Endodermal cell (in vitro differentiated cells): ENCODE results near the gene EPC2. TPM values are rescaled to one million over a fixed set of nuclear protein-coding genes. Genes with fewer than 3 reads are reported as not detected.
"Not testable (repeated sequence)": the region's sequence is repeated elsewhere in the genome, so short reads cannot be mapped to it uniquely, and the experiment has no call there.

Experiments
- DNase-seq: peaks from one replicate; pipeline ENCODE4 v3.0.0-alpha.2; 2017
- H3K27ac ChIP-seq: 2 replicates; pipeline ENCODE4 v1.5.1; 2013; ENCODE audit warnings: mild to moderate bottlenecking, low read depth, low read length, moderate library complexity
- H3K27me3 ChIP-seq: 2 replicates; pipeline ENCODE4 v1.6.1; 2013; ENCODE audit warnings: mild to moderate bottlenecking, low read length, moderate library complexity; ENCODE audit not compliant: insufficient read depth, control insufficient read depth, poor library complexity, severe bottlenecking
- H3K36me3 ChIP-seq: 2 replicates; pipeline ENCODE4 v1.7.0; 2013; ENCODE audit warnings: mild to moderate bottlenecking, low read length, moderate library complexity; ENCODE audit not compliant: control insufficient read depth, insufficient read depth
- H3K4me1 ChIP-seq: one replicate; pipeline ENCODE4 v1.7.0; 2013; ENCODE audit warnings: low read length; ENCODE audit not compliant: control insufficient read depth, insufficient read depth
- H3K4me3 ChIP-seq: 2 replicates; pipeline ENCODE4 v1.5.1; 2013; ENCODE audit warnings: mild to moderate bottlenecking, low read length, moderate library complexity
- H3K9ac ChIP-seq: 2 replicates; pipeline ENCODE4 v1.6.1; 2013; ENCODE audit warnings: mild to moderate bottlenecking, low read length, moderate library complexity; ENCODE audit not compliant: poor library complexity, severe bottlenecking; ENCODE audit errors: extremely low read depth
- H3K9me3 ChIP-seq: 2 replicates; pipeline ENCODE4 v1.6.1; 2013; ENCODE audit warnings: mild to moderate bottlenecking, low read length, moderate library complexity; ENCODE audit not compliant: control insufficient read depth
- H3K27ac Mint-ChIP-seq: 2 replicates; pipeline ENCODE4 v1.8.0; 2020; ENCODE audit warnings: mixed read lengths
- H3K27me3 Mint-ChIP-seq: 2 replicates; pipeline ENCODE4 v1.8.0; 2021; ENCODE audit warnings: mild to moderate bottlenecking, mixed read lengths; ENCODE audit not compliant: insufficient read depth
- H3K36me3 Mint-ChIP-seq: 2 replicates; pipeline ENCODE4 v1.8.0; 2020; ENCODE audit warnings: low read depth, mixed read lengths
- H3K4me1 Mint-ChIP-seq: 2 replicates; pipeline ENCODE4 v1.8.0; 2020; ENCODE audit warnings: mixed read lengths
- H3K4me3 Mint-ChIP-seq: 2 replicates; pipeline ENCODE4 v1.8.0; 2020; ENCODE audit warnings: mild to moderate bottlenecking, moderate library complexity, mixed read lengths
- H3K9me3 Mint-ChIP-seq: 2 replicates; pipeline ENCODE4 v1.8.0; 2020; ENCODE audit warnings: mild to moderate bottlenecking, mixed read lengths
- CTCF ChIP-seq: fragments of 200-600 bp; sonication (generic); conservative IDR thresholded peaks from 2 replicates; pipeline ENCODE4 v1.5.0; 2021; ENCODE audit warnings: antibody characterized with exemption, mild to moderate bottlenecking
- WGBS, 2 experiments: methylation state at CpG; one replicate each; pipeline versions ENCODE4 v1.1.5 to v1.1.7; 2013; ENCODE audit warnings: missing lambda C conversion rate in 2 of 2, mixed read lengths in 1 of 2; ENCODE audit not compliant: insufficient coverage in 1 of 2, insufficient read length in 1 of 2; 5-methylcytosine and 5-hydroxymethylcytosine counted together
- total RNA-seq, 2 donors: library from RNA; stranded (reverse); fragmentation: NEBNext Ultra II Directional in 1 of 2; extraction: Animal tissue kit (Norgen Biotek cat#: 25700) in 1 of 2; gene quantifications; 2 replicates in 1 of 2; 3 replicates in 1 of 2; pipeline ENCODE4 v1.2.1, GENCODE V29; 2021

The EPC2 gene
- total RNA-seq, 2 donors from 2014 or later: 23.0 to 32.0 TPM

GRCh38 chr2:148675708-148676107 is 31.2 kb downstream of the EPC2 start:
- DNase-seq: no peak
- H3K4me1 ChIP-seq: no peaks in the 10 kb centered on the region
- Mint-ChIP-seq H3K4me1 (peaks cover 27% of the 10 kb centered on the region), H3K27me3 (no peaks in the 10 kb centered on the region), H3K27ac (no peak overlapping the region), H3K9me3 (peaks cover 4% of the 10 kb centered on the region), H3K4me3 (no peak overlapping the region), H3K36me3 (peaks cover 8% of the 10 kb centered on the region)
- no peaks in the 10 kb centered on the region for H3K27me3 ChIP-seq
- peaks cover 3% of the 10 kb centered on the region for H3K9me3 ChIP-seq
- H3K9ac ChIP-seq: no peak overlapping the region
- no peak overlapping the region for H3K4me3 ChIP-seq
- no peaks in the 10 kb centered on the region for H3K36me3 ChIP-seq
- no peak for TF ChIP-seq CTCF
- 70 to 80% methylated on average over 2 to 4 of the region's 4 CpGs for WGBS, 2 experiments
- H3K27ac ChIP-seq: no peak overlapping the region

- WGBS, 2 experiments: 92 to 95% methylated on average over 15 to 30 of the region's 31 CpGs
- not testable (repeated sequence) for H3K36me3 ChIP-seq, H3K9me3 Mint-ChIP-seq, H3K27ac ChIP-seq, H3K27me3 Mint-ChIP-seq, H3K36me3 Mint-ChIP-seq, H3K9me3 ChIP-seq, H3K27ac Mint-ChIP-seq, H3K4me3 ChIP-seq, H3K9ac ChIP-seq, H3K27me3 ChIP-seq, H3K4me3 Mint-ChIP-seq, H3K4me1 ChIP-seq, DNase-seq
- H3K4me1 Mint-ChIP-seq: peaks cover 24% of the 10 kb centered on the region
Measured at GRCh38 chr2:148678302-148679179, 34.0 kb downstream of the EPC2 start.

GRCh38 chr2:148680462-148680861 is 35.9 kb downstream of the EPC2 start:
- Histone ChIP-seq H3K4me1 (no peaks in the 10 kb centered on the region), H3K27me3 (no peaks in the 10 kb centered on the region), H3K9me3 (peaks cover 3% of the 10 kb centered on the region), H3K4me3 (no peak overlapping the region), H3K9ac (no peak overlapping the region), H3K27ac (no peak overlapping the region), H3K36me3 (no peaks in the 10 kb centered on the region)
- H3K27ac Mint-ChIP-seq: no peak overlapping the region
- peaks cover 6% of the 10 kb centered on the region for H3K9me3 Mint-ChIP-seq
- WGBS, 2 experiments: 92 to 98% methylated on average over 3 of the region's 3 CpGs
- DNase-seq: no peak
- TF ChIP-seq CTCF: no peak
- no peak overlapping the region for H3K4me3 Mint-ChIP-seq
- peaks cover 11% of the 10 kb centered on the region for H3K4me1 Mint-ChIP-seq
- H3K36me3 Mint-ChIP-seq: peaks cover 18% of the 10 kb centered on the region
- no peaks in the 10 kb centered on the region for H3K27me3 Mint-ChIP-seq
